Endodermal cell (in vitro differentiated cells): ENCODE results near the gene SEC14L3. TPM values are rescaled to one million over a fixed set of nuclear protein-coding genes. Genes with fewer than 3 reads are reported as not detected.

Source experiments
- DNase-seq: peaks from one replicate; pipeline ENCODE4 v3.0.0-alpha.2; 2017
- H3K27ac ChIP-seq: 2 replicates; pipeline ENCODE4 v1.5.1; 2013; ENCODE audit warnings: mild to moderate bottlenecking, low read depth, low read length, moderate library complexity
- H3K27me3 ChIP-seq: 2 replicates; pipeline ENCODE4 v1.6.1; 2013; ENCODE audit warnings: mild to moderate bottlenecking, low read length, moderate library complexity; ENCODE audit not compliant: insufficient read depth, control insufficient read depth, poor library complexity, severe bottlenecking
- H3K36me3 ChIP-seq: 2 replicates; pipeline ENCODE4 v1.7.0; 2013; ENCODE audit warnings: mild to moderate bottlenecking, low read length, moderate library complexity; ENCODE audit not compliant: control insufficient read depth, insufficient read depth
- H3K4me1 ChIP-seq: one replicate; pipeline ENCODE4 v1.7.0; 2013; ENCODE audit warnings: low read length; ENCODE audit not compliant: control insufficient read depth, insufficient read depth
- H3K4me3 ChIP-seq: 2 replicates; pipeline ENCODE4 v1.5.1; 2013; ENCODE audit warnings: mild to moderate bottlenecking, low read length, moderate library complexity
- H3K9ac ChIP-seq: 2 replicates; pipeline ENCODE4 v1.6.1; 2013; ENCODE audit warnings: mild to moderate bottlenecking, low read length, moderate library complexity; ENCODE audit not compliant: poor library complexity, severe bottlenecking; ENCODE audit errors: extremely low read depth
- H3K9me3 ChIP-seq: 2 replicates; pipeline ENCODE4 v1.6.1; 2013; ENCODE audit warnings: mild to moderate bottlenecking, low read length, moderate library complexity; ENCODE audit not compliant: control insufficient read depth
- H3K27ac Mint-ChIP-seq: 2 replicates; pipeline ENCODE4 v1.8.0; 2020; ENCODE audit warnings: mixed read lengths
- H3K27me3 Mint-ChIP-seq: 2 replicates; pipeline ENCODE4 v1.8.0; 2021; ENCODE audit warnings: mild to moderate bottlenecking, mixed read lengths; ENCODE audit not compliant: insufficient read depth
- H3K36me3 Mint-ChIP-seq: 2 replicates; pipeline ENCODE4 v1.8.0; 2020; ENCODE audit warnings: low read depth, mixed read lengths
- H3K4me1 Mint-ChIP-seq: 2 replicates; pipeline ENCODE4 v1.8.0; 2020; ENCODE audit warnings: mixed read lengths
- H3K4me3 Mint-ChIP-seq: 2 replicates; pipeline ENCODE4 v1.8.0; 2020; ENCODE audit warnings: mild to moderate bottlenecking, moderate library complexity, mixed read lengths
- H3K9me3 Mint-ChIP-seq: 2 replicates; pipeline ENCODE4 v1.8.0; 2020; ENCODE audit warnings: mild to moderate bottlenecking, mixed read lengths
- CTCF ChIP-seq: fragments of 200-600 bp; sonication (generic); conservative IDR thresholded peaks from 2 replicates; pipeline ENCODE4 v1.5.0; 2021; ENCODE audit warnings: antibody characterized with exemption, mild to moderate bottlenecking
- WGBS, 2 experiments: methylation state at CpG; one replicate each; pipeline versions ENCODE4 v1.1.5 to v1.1.7; 2013; ENCODE audit warnings: missing lambda C conversion rate in 2 of 2, mixed read lengths in 1 of 2; ENCODE audit not compliant: insufficient coverage in 1 of 2, insufficient read length in 1 of 2; 5-methylcytosine and 5-hydroxymethylcytosine counted together
- total RNA-seq, 2 donors: library from RNA; stranded (reverse); fragmentation: NEBNext Ultra II Directional in 1 of 2; extraction: Animal tissue kit (Norgen Biotek cat#: 25700) in 1 of 2; gene quantifications; 2 replicates in 1 of 2; 3 replicates in 1 of 2; pipeline ENCODE4 v1.2.1, GENCODE V29; 2021

SEC14L3 gene
- total RNA-seq, 2 donors from 2014 or later = not detected

GRCh38 chr22:30474683-30475424, 3.0 kb upstream of the SEC14L3 start:
- no peak overlapping the region for H3K27ac ChIP-seq
- H3K36me3 ChIP-seq = no peaks in the 10 kb centered on the region
- H3K36me3 Mint-ChIP-seq = no peaks in the 10 kb centered on the region
- H3K27ac Mint-ChIP-seq = no peak overlapping the region
- H3K9me3 ChIP-seq = no peaks in the 10 kb centered on the region
- no peak overlapping the region for H3K4me3 ChIP-seq
- WGBS, 2 experiments = 83 to 86% methylated on average over 3 to 6 of the region's 6 CpGs
- no peak for DNase-seq
- no peaks in the 10 kb centered on the region for H3K9me3 Mint-ChIP-seq
- no peak overlapping the region for H3K4me3 Mint-ChIP-seq
- peaks cover 10% of the 10 kb centered on the region for H3K4me1 Mint-ChIP-seq
- peaks cover 21% of the 10 kb centered on the region for H3K27me3 Mint-ChIP-seq
- H3K9ac ChIP-seq = no peak overlapping the region
- H3K27me3 ChIP-seq = peaks cover 6% of the 10 kb centered on the region
- no peaks in the 10 kb centered on the region for H3K4me1 ChIP-seq
- TF ChIP-seq CTCF = no peak

GRCh38 chr22:30474121-30474520, 2.3 kb upstream of the SEC14L3 start:
- 87 to 95% methylated on average over 4 of the region's 4 CpGs for whole genome bisulfite sequencing, 2 experiments

GRCh38 chr22:30472994-30473720, 1.3 kb upstream of the SEC14L3 start:
- Mint-ChIP-seq H3K9me3 (no peaks in the 10 kb centered on the region), H3K27me3 (peaks cover 22% of the 10 kb centered on the region), H3K27ac (no peak overlapping the region), H3K4me3 (no peak overlapping the region), H3K4me1 (peaks cover 10% of the 10 kb centered on the region), H3K36me3 (no peaks in the 10 kb centered on the region)
- Histone ChIP-seq H3K4me3 (no peak overlapping the region), H3K9me3 (no peaks in the 10 kb centered on the region), H3K27me3 (peaks cover 6% of the 10 kb centered on the region), H3K9ac (no peak overlapping the region), H3K4me1 (no peaks in the 10 kb centered on the region), H3K36me3 (no peaks in the 10 kb centered on the region), H3K27ac (no peak overlapping the region)
- TF ChIP-seq CTCF = no peak
- no peak for DNase-seq
- 78 to 100% methylated on average over 2 to 3 of the region's 4 CpGs for WGBS, 2 experiments

More at GRCh38 chr22:30474121-30474520, 2.3 kb upstream of the SEC14L3 start:
- Histone ChIP-seq H3K4me3 (no peak overlapping the region), H3K36me3 (no peaks in the 10 kb centered on the region), H3K9ac (no peak overlapping the region), H3K4me1 (no peaks in the 10 kb centered on the region), H3K9me3 (no peaks in the 10 kb centered on the region), H3K27ac (no peak overlapping the region), H3K27me3 (peaks cover 6% of the 10 kb centered on the region)
- Mint-ChIP-seq H3K27ac (no peak overlapping the region), H3K9me3 (no peaks in the 10 kb centered on the region), H3K27me3 (peaks cover 21% of the 10 kb centered on the region), H3K4me3 (no peak overlapping the region), H3K36me3 (no peaks in the 10 kb centered on the region), H3K4me1 (peaks cover 10% of the 10 kb centered on the region)
- no peak for DNase-seq
- no peak for TF ChIP-seq CTCF
